B cell (primary cell): ENCODE data around the gene GJE1.

ENCODE experiments used
- CTCF ChIP-seq: fragments of 200-600 bp; IDR thresholded peaks from one replicate; pipeline ENCODE4 v1.8.0; 2022; ENCODE audit warnings: antibody characterized with exemption, mild to moderate bottlenecking
- EZH2 ChIP-seq: IDR thresholded peaks from 2 replicates; pipeline ENCODE4 v1.6.1; 2012; ENCODE audit warnings: borderline replicate concordance, low read depth, mild to moderate bottlenecking, moderate library complexity, low read length; ENCODE audit not compliant: insufficient read depth, poor library complexity, severe bottlenecking

GRCh38 chr6:142182004-142182403 lies 49.3 kb downstream of the GJE1 start:
- no peak for TF ChIP-seq CTCF
- no peak for TF ChIP-seq EZH2
